GM18499 (cell line): ENCODE data around the gene SFI1.

Experiments used
- ATAC-seq: cut with Tn5 transposase; IDR thresholded peaks from one replicate; pipeline ENCODE4 v1.9.1; 2021; ENCODE audit warnings: moderate number of reproducible peaks; ENCODE audit not compliant: insufficient read depth, unreplicated experiment

The SFI1 gene

GRCh38 chr22:31628969-31629708 is 132.8 kb downstream of the SFI1 start:
- no peak for ATAC-seq

- no peak for ATAC-seq
Observed at GRCh38 chr22:31629741-31630184, 133.4 kb downstream of the SFI1 start.

- ATAC-seq, result no peak
Observed at GRCh38 chr22:31630331-31631329, 134.3 kb downstream of the SFI1 start.

- no peak for ATAC-seq
Observed at GRCh38 chr22:31631436-31631835, 135.1 kb downstream of the SFI1 start.

- no peak for ATAC-seq
Observed at GRCh38 chr22:31635638-31636306, 139.4 kb downstream of the SFI1 start.

GRCh38 chr22:31637447-31637890 is 141.1 kb downstream of the SFI1 start:
- ATAC-seq, result no peak

- ATAC-seq, result no peak
Observed at GRCh38 chr22:31637891-31638618, 141.7 kb downstream of the SFI1 start.

GRCh38 chr22:31639436-31640039 is 143.2 kb downstream of the SFI1 start:
- ATAC-seq, result no peak

- ATAC-seq, result no peak
Observed at GRCh38 chr22:31646186-31647019, 150.1 kb downstream of the SFI1 start.

GRCh38 chr22:31647066-31647465 is 150.7 kb downstream of the SFI1 start:
- ATAC-seq, result no peak

GRCh38 chr22:31647523-31648320 is 151.4 kb downstream of the SFI1 start:
- no peak for ATAC-seq

- no peak for ATAC-seq
Observed at GRCh38 chr22:31650391-31650790, 154.1 kb downstream of the SFI1 start.

GRCh38 chr22:31651664-31652063 is 155.3 kb downstream of the SFI1 start:
- no peak for ATAC-seq

- ATAC-seq, result no peak
Observed at GRCh38 chr22:31652088-31652487, 155.8 kb downstream of the SFI1 start.

- ATAC-seq, result no peak
Observed at GRCh38 chr22:31652911-31653684, 156.8 kb downstream of the SFI1 start.

GRCh38 chr22:31653944-31654343 is 157.6 kb downstream of the SFI1 start:
- ATAC-seq, result no peak

GRCh38 chr22:31654408-31654807 is 158.1 kb downstream of the SFI1 start:
- no peak for ATAC-seq
